Astrocyte (in vitro differentiated cells and primary cell): ENCODE measurements around the gene CAMK2G. TPM values are rescaled to one million over a fixed set of nuclear protein-coding genes. Genes with fewer than 3 reads are reported as not detected.

ENCODE experiments used
- DNase-seq: peaks from one replicate; pipeline ENCODE4 v3.0.0-alpha.2; 2010; ENCODE audit warnings: low read depth
- FAIRE-seq: peaks from 2 replicates; lab custom pipeline; 2011; peaks lifted over from hg19 to GRCh38; lab: Jason Lieb, UNC
- H2AFZ ChIP-seq: 2 replicates; pipeline ENCODE4 v1.6.0; 2012; ENCODE audit warnings: low read depth, low read length, inconsistent platforms
- H3K27ac ChIP-seq: 2 replicates; pipeline ENCODE4 v1.5.1; 2011; ENCODE audit warnings: low read depth, low read length, inconsistent platforms
- H3K27me3 ChIP-seq: 2 replicates; pipeline ENCODE4 v1.6.0; 2011; ENCODE audit warnings: low read length, inconsistent platforms; ENCODE audit not compliant: insufficient read depth
- H3K36me3 ChIP-seq: 2 replicates; pipeline ENCODE4 v1.5.1; 2011; ENCODE audit warnings: low read length, inconsistent platforms; ENCODE audit not compliant: insufficient read depth
- H3K4me1 ChIP-seq: 2 replicates; pipeline ENCODE4 v1.5.1; 2011; ENCODE audit warnings: low read length, inconsistent platforms; ENCODE audit not compliant: insufficient read depth
- H3K4me2 ChIP-seq: 2 replicates; pipeline ENCODE4 v1.6.0; 2012; ENCODE audit warnings: low read length, inconsistent platforms
- H3K4me3 ChIP-seq: 2 replicates; pipeline ENCODE4 v1.5.1; 2011; ENCODE audit warnings: low read depth, mild to moderate bottlenecking, low read length, inconsistent platforms; ENCODE audit not compliant: insufficient read depth
- H3K79me2 ChIP-seq: 2 replicates; pipeline ENCODE4 v1.6.0; 2012; ENCODE audit warnings: mild to moderate bottlenecking, low read length, inconsistent platforms; ENCODE audit not compliant: insufficient read depth
- H3K9ac ChIP-seq: 2 replicates; pipeline ENCODE4 v1.6.0; 2012; ENCODE audit warnings: mild to moderate bottlenecking, low read length, inconsistent platforms
- H3K9me3 ChIP-seq: 2 replicates; pipeline ENCODE4 v1.5.1; 2012; ENCODE audit warnings: low read depth, mild to moderate bottlenecking, low read length, inconsistent platforms; ENCODE audit not compliant: insufficient read depth
- H4K20me1 ChIP-seq: 2 replicates; pipeline ENCODE4 v1.6.0; 2012; ENCODE audit warnings: low read length, inconsistent platforms; ENCODE audit not compliant: insufficient read depth
- H3K27ac Mint-ChIP-seq: one replicate; pipeline ENCODE4 v1.8.0; 2021; ENCODE audit warnings: mild to moderate bottlenecking, mixed read lengths; ENCODE audit not compliant: unreplicated experiment
- H3K27me3 Mint-ChIP-seq: one replicate; pipeline ENCODE4 v1.8.0; 2021; ENCODE audit warnings: low read depth, mixed read lengths; ENCODE audit not compliant: unreplicated experiment
- H3K36me3 Mint-ChIP-seq: one replicate; pipeline ENCODE4 v1.8.0; 2021; ENCODE audit warnings: low read depth, mixed read lengths; ENCODE audit not compliant: unreplicated experiment
- H3K4me1 Mint-ChIP-seq: one replicate; pipeline ENCODE4 v1.8.0; 2021; ENCODE audit warnings: low read depth, mixed read lengths; ENCODE audit not compliant: unreplicated experiment
- H3K4me3 Mint-ChIP-seq: one replicate; pipeline ENCODE4 v1.8.0; 2021; ENCODE audit warnings: mild to moderate bottlenecking, moderate library complexity, mixed read lengths; ENCODE audit not compliant: unreplicated experiment
- H3K9me3 Mint-ChIP-seq: one replicate; pipeline ENCODE4 v1.8.0; 2021; ENCODE audit warnings: mild to moderate bottlenecking, mixed read lengths; ENCODE audit not compliant: unreplicated experiment
- CTCF ChIP-seq: IDR thresholded peaks from 2 replicates; pipeline ENCODE4 v1.5.1; 2011; ENCODE audit warnings: low read depth, mild to moderate bottlenecking, inconsistent platforms, low read length, moderate library complexity; ENCODE audit not compliant: insufficient read depth
- EZH2 ChIP-seq: IDR thresholded peaks from 2 replicates; pipeline ENCODE4 v1.6.1; 2012; ENCODE audit warnings: mild to moderate bottlenecking, low read length, inconsistent platforms; ENCODE audit not compliant: insufficient read depth
- total RNA-seq: library from RNA; stranded (reverse); gene quantifications from 2 replicates; pipeline ENCODE4 v1.2.1, GENCODE V29; 2021

CAMK2G gene
- total RNA-seq, 1 donor from 2014 or later = 19.8 TPM

GRCh38 chr10:73799899-73800559, 74.3 kb downstream of the CAMK2G start:
- Histone ChIP-seq H3K4me1 (no peaks in the 10 kb centered on the region), H3K79me2 (no peaks in the 10 kb centered on the region), H3K9me3 (no peaks in the 10 kb centered on the region), H2AFZ (no peak overlapping the region), H3K4me3 (no peak overlapping the region), H3K9ac (no peak overlapping the region), H4K20me1 (peaks cover 34% of the 10 kb centered on the region), H3K4me2 (no peak overlapping the region), H3K36me3 (peaks cover 33% of the 10 kb centered on the region), H3K27ac (no peak overlapping the region), H3K27me3 (no peaks in the 10 kb centered on the region)
- Mint-ChIP-seq H3K27ac (peak overlapping the region; percentile 58), H3K27me3 (no peaks in the 10 kb centered on the region), H3K4me1 (peaks cover 5% of the 10 kb centered on the region), H3K36me3 (peaks cover 30% of the 10 kb centered on the region), H3K4me3 (no peak overlapping the region), H3K9me3 (no peaks in the 10 kb centered on the region)
- DNase-seq (no peak), FAIRE-seq (no peak)
- TF ChIP-seq EZH2 = no peak
- no peak for TF ChIP-seq CTCF

DNA sequence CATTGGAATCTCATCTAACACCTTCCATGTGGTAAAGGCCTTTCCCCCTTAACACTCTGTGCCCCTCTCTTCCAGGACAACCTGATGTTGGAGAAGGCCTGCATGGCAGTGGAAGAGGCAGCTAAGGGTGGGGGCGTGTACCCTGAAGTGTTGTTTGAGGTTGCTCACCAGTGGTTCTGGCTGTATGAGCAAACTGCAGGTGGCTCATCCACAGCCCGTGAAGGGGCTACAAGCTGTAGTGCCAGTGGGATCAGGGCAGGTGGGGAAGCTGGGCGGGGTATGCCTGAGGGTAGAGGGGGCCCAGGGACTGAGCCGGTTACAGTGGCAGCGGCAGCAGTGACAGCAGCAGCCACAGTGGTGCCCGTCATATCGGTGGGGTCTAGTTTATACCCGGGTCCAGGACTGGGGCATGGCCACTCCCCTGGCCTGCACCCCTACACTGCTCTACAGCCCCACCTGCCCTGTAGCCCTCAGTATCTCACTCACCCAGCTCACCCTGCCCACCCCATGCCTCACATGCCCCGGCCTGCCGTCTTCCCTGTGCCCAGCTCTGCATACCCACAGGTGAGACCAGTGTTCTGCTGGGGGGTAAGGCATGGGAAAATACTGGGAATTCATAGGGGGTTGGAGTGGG, 75.3 kb downstream of the CAMK2G start:
- TF ChIP-seq EZH2 = no peak
- no peak for TF ChIP-seq CTCF
- no peak overlapping the region for H3K4me2 ChIP-seq
- DNase-seq = no peak
- peaks cover 34% of the 10 kb centered on the region for H4K20me1 ChIP-seq
- H3K27me3 ChIP-seq = no peaks in the 10 kb centered on the region
- H3K4me1 ChIP-seq = no peaks in the 10 kb centered on the region
- peaks cover 42% of the 10 kb centered on the region for H3K36me3 ChIP-seq
- no peak for FAIRE-seq
- H3K27ac ChIP-seq = no peak overlapping the region
- no peaks in the 10 kb centered on the region for H3K9me3 ChIP-seq
- no peaks in the 10 kb centered on the region for H3K27me3 Mint-ChIP-seq
- H3K9me3 Mint-ChIP-seq = no peaks in the 10 kb centered on the region
- H3K36me3 Mint-ChIP-seq = peaks cover 36% of the 10 kb centered on the region
- H3K79me2 ChIP-seq = no peaks in the 10 kb centered on the region
- H3K4me3 ChIP-seq = no peak overlapping the region
- H3K27ac Mint-ChIP-seq = no peak overlapping the region
- peaks cover 5% of the 10 kb centered on the region for H3K4me1 Mint-ChIP-seq
- H3K9ac ChIP-seq = no peak overlapping the region
- no peak overlapping the region for H3K4me3 Mint-ChIP-seq
- H2AFZ ChIP-seq = no peak overlapping the region

- FAIRE-seq (no peak), DNase-seq (no peak)
- peaks cover 28% of the 10 kb centered on the region for H4K20me1 ChIP-seq
- TF ChIP-seq EZH2 (no peak), CTCF (no peak)
- no peaks in the 10 kb centered on the region for H3K4me1 Mint-ChIP-seq
- H3K9me3 Mint-ChIP-seq = no peaks in the 10 kb centered on the region
- H2AFZ ChIP-seq = no peak overlapping the region
- no peaks in the 10 kb centered on the region for H3K9me3 ChIP-seq
- no peak overlapping the region for H3K4me2 ChIP-seq
- no peaks in the 10 kb centered on the region for H3K79me2 ChIP-seq
- H3K27ac ChIP-seq = no peak overlapping the region
- no peaks in the 10 kb centered on the region for H3K4me1 ChIP-seq
- H3K9ac ChIP-seq = no peak overlapping the region
- H3K36me3 ChIP-seq = peaks cover 46% of the 10 kb centered on the region
- peaks cover 35% of the 10 kb centered on the region for H3K36me3 Mint-ChIP-seq
- no peak overlapping the region for H3K4me3 Mint-ChIP-seq
- no peak overlapping the region for H3K27ac Mint-ChIP-seq
- H3K27me3 Mint-ChIP-seq = no peaks in the 10 kb centered on the region
- H3K4me3 ChIP-seq = no peak overlapping the region
- no peaks in the 10 kb centered on the region for H3K27me3 ChIP-seq
Measured at GRCh38 chr10:73798087-73798486, 76.3 kb downstream of the CAMK2G start.
